Immature natural killer cell (primary cell): ENCODE results near the gene SLC25A21. TPM values are rescaled to one million over a fixed set of nuclear protein-coding genes. Genes with fewer than 3 reads are reported as not detected.
"Not testable (repeated sequence)": the region's sequence is repeated elsewhere in the genome, so short reads cannot be mapped to it uniquely, and the experiment has no call there.

ENCODE experiments used
- DNase-seq, 3 donors: peaks; one replicate each; pipeline ENCODE4 v3.0.0; 2022; ENCODE audit warnings: mixed read lengths in 1 of 3
- H3K27ac Mint-ChIP-seq, 6 donors: one replicate each; pipeline ENCODE4 v1.8.0; 2020; ENCODE audit warnings: mixed read lengths in 6 of 6, mild to moderate bottlenecking in 5 of 6, inconsistent platforms in 4 of 6, moderate library complexity in 3 of 6
- H3K27me3 Mint-ChIP-seq, 3 donors: one replicate each; pipeline ENCODE4 v1.8.0; 2020 to 2021; ENCODE audit warnings: low read depth in 3 of 3, mild to moderate bottlenecking in 3 of 3, mixed read lengths in 3 of 3, moderate library complexity in 3 of 3, inconsistent platforms in 1 of 3
- H3K36me3 Mint-ChIP-seq, 3 donors: one replicate each; pipeline ENCODE4 v1.8.0; 2020; ENCODE audit warnings: mixed read lengths in 3 of 3, inconsistent platforms in 2 of 3, mild to moderate bottlenecking in 2 of 3
- H3K4me1 Mint-ChIP-seq, 2 donors: one replicate each; pipeline ENCODE4 v1.8.0; 2020; ENCODE audit warnings: inconsistent platforms in 2 of 2, mild to moderate bottlenecking in 2 of 2, mixed read lengths in 2 of 2, moderate library complexity in 1 of 2
- H3K4me3 Mint-ChIP-seq, 5 donors: one replicate each; pipeline ENCODE4 v1.8.0; 2020; ENCODE audit warnings: mild to moderate bottlenecking in 5 of 5, mixed read lengths in 5 of 5, inconsistent platforms in 3 of 5, moderate library complexity in 3 of 5
- H3K9me3 Mint-ChIP-seq, 6 donors: one replicate each; pipeline ENCODE4 v1.8.0; 2020; ENCODE audit warnings: mild to moderate bottlenecking in 6 of 6, mixed read lengths in 6 of 6, inconsistent platforms in 4 of 6, moderate library complexity in 3 of 6
- polyA plus RNA-seq, 3 donors: library from polyadenylated mRNA; unstranded; fragments of 300-500 nt; fragmentation: Illumina TruSeq; gene quantifications; one replicate each; pipeline ENCODE4 v1.2.3, GENCODE V29; 2021

Gene SLC25A21
- polyA plus RNA-seq, 3 donors from 2014 or later, result not detected

DNA sequence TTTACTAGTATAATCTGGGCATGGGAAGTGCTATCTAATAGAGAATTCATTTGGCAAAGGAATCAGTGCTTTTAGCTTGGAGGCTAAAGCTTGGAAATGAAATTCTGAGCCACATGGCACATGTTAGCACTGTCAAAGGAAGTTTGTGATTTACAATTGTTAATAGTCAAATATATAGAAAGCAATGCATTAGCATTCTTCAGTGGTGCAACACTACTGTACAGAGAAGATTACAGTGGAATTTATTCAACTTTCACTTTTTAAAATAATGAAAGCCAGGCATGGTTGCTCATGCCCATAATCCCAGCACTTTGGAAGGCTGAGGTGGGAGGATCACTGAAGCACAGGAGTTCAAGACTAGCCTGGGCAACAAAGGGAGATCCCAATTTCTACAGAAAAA lies 464.8 kb downstream of the SLC25A21 start:
- Mint-ChIP-seq H3K4me1 (no peaks in the 10 kb centered on the region), H3K27me3 (peaks cover 0 to 6% (median 2%) of the 10 kb centered on the region in 3 donors)

DNA sequence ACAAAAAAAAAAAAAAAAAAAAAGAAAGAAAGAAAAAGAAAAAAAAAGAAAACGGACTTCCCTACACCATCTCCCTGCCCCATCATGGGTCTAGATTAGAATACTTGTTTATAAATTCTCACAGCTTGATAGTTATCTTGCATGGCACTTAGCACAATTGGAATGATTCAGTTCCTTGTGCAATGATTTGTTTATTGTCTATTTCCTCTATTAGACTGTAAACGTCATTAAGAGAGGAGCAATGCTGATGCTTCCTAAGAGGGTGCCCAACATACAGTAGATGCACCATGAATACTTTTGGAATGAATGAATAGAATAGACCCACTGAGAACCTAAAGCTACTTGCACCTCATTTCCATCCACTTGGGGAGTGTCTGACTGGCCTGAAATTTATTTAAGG lies 469.9 kb downstream of the SLC25A21 start:
- Mint-ChIP-seq H3K27me3 (peaks cover 2 to 7% (median 3%) of the 10 kb centered on the region in 3 donors), H3K36me3 (peaks cover 0 to 3% (median 0%) of the 10 kb centered on the region in 3 donors), H3K27ac (no peak overlapping the region), H3K9me3 (peaks cover 3 to 17% (median 8%) of the 10 kb centered on the region in 6 donors), H3K4me3 (no peak overlapping the region), H3K4me1 (no peaks in the 10 kb centered on the region)
- no peak for DNase-seq

More for the DNA sequence above, 464.8 kb downstream of the SLC25A21 start:
- no peak overlapping the region for H3K27ac Mint-ChIP-seq
- peaks cover 0 to 8% (median 3%) of the 10 kb centered on the region in 6 donors for H3K9me3 Mint-ChIP-seq
- DNase-seq, result no peak
- H3K4me3 Mint-ChIP-seq, result no peak overlapping the region
- H3K36me3 Mint-ChIP-seq, result no peaks in the 10 kb centered on the region

GRCh38 chr14:36701132-36701531 lies 471.3 kb downstream of the SLC25A21 start:
- Mint-ChIP-seq H3K36me3 (peaks cover 0 to 3% (median 0%) of the 10 kb centered on the region in 3 donors), H3K4me1 (no peaks in the 10 kb centered on the region), H3K27ac (no peak overlapping the region), H3K27me3 (peaks cover 3 to 7% (median 6%) of the 10 kb centered on the region in 3 donors), H3K4me3 (no peak overlapping the region), H3K9me3 (peaks cover 5 to 22% (median 14%) of the 10 kb centered on the region in 6 donors)
- DNase-seq, result no peak

- DNase-seq, result no peak
- Mint-ChIP-seq H3K4me1 (no peaks in the 10 kb centered on the region), H3K9me3 (peaks cover 5 to 20% (median 14%) of the 10 kb centered on the region in 6 donors), H3K36me3 (peaks cover 0 to 3% (median 0%) of the 10 kb centered on the region in 3 donors), H3K4me3 (no peak overlapping the region), H3K27me3 (peaks cover 3 to 7% (median 6%) of the 10 kb centered on the region in 3 donors), H3K27ac (no peak overlapping the region)
Observed at GRCh38 chr14:36700651-36701050, 471.8 kb downstream of the SLC25A21 start.

- not testable (repeated sequence) for H3K27me3 Mint-ChIP-seq, H3K36me3 Mint-ChIP-seq, H3K27ac Mint-ChIP-seq, H3K4me3 Mint-ChIP-seq, H3K4me1 Mint-ChIP-seq, DNase-seq
- peaks cover 6 to 23% (median 14%) of the 10 kb centered on the region in 6 donors for H3K9me3 Mint-ChIP-seq
Observed at GRCh38 chr14:36699420-36699819, 473.0 kb downstream of the SLC25A21 start.

DNA sequence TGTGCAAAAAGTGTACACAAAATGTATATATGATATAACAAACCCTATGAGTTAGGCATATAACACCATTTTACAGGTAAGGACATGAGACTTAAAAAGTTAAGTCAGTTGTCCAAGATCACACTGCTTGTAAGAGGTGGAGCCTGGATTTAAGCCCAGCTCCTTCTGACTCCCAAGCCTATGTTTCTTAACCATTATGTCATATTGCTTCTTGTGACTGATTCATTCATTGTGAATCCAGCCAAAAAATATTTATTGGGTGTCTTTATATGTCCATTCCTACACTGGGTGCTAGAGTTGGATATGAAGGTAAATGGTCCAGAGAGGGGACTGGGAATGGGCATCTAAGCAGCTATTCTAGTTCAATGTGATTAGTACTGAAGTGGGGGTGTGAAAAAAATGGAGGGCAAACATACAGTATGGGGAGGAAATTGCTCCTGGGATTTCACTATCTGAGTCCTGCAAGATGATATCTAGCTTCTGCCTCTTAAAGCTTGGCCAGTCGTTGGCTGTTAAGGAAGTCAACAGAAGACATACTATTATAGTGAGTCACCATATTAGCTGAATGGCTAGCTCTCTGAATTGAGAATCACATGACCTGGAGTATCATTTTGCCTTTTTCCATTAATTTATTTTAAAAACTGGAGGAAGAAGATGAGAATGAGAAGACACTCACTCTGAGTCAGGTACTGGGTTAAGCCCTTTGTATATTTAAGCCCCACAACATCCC lies 481.9 kb downstream of the SLC25A21 start:
- Mint-ChIP-seq H3K27me3 (peaks cover 0 to 1% (median 0%) of the 10 kb centered on the region in 3 donors), H3K9me3 (peaks cover 2 to 14% (median 5%) of the 10 kb centered on the region in 6 donors), H3K4me3 (no peak overlapping the region), H3K27ac (no peak overlapping the region), H3K4me1 (no peaks in the 10 kb centered on the region), H3K36me3 (no peaks in the 10 kb centered on the region)
- no peak for DNase-seq

- no peak overlapping the region for H3K4me3 Mint-ChIP-seq
Observed at GRCh38 chr14:36684946-36685345, 487.5 kb downstream of the SLC25A21 start.

DNA sequence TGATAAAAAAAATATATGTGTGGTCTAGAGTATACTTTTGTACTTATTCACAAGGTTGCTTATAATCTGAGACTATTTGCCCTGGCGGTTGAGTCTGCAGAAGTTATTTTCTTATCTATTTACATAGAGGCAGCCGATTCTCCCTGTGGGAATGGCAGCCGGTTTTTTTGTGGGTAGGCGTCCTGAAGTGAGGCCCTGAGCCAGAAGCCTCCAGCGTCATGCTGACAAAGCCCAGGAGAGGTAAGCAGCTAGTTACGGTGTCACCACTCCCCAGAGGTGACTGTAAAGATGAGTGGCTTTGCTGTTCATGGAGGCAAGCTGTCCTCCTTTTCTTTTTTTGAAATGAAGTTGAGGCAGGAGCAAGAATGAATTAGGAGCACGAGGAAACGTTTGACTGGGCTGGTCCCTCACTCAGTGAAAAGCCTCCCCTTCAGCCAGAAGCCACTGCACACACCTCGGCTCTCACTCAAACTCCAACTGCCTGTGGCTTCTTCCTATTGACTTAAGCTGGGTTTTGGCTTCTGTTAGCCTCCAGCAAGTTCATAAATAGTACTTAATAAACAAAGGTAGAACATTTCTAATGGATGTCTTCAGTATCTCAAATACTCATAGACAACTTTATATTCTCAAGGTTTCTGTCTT lies 489.2 kb downstream of the SLC25A21 start:
- H3K36me3 Mint-ChIP-seq, result no peaks in the 10 kb centered on the region
- peaks cover 2 to 13% (median 6%) of the 10 kb centered on the region in 6 donors for H3K9me3 Mint-ChIP-seq
- H3K4me1 Mint-ChIP-seq, result no peaks in the 10 kb centered on the region
- H3K27me3 Mint-ChIP-seq, result no peaks in the 10 kb centered on the region
- no peak for DNase-seq
- no peak overlapping the region for H3K27ac Mint-ChIP-seq
- H3K4me3 Mint-ChIP-seq, result no peak overlapping the region

More at GRCh38 chr14:36684946-36685345, 487.5 kb downstream of the SLC25A21 start:
- no peak overlapping the region for H3K27ac Mint-ChIP-seq
- H3K36me3 Mint-ChIP-seq, result no peaks in the 10 kb centered on the region
- DNase-seq, result no peak
- H3K4me1 Mint-ChIP-seq, result no peaks in the 10 kb centered on the region
- H3K27me3 Mint-ChIP-seq, result no peaks in the 10 kb centered on the region
- peaks cover 2 to 13% (median 6%) of the 10 kb centered on the region in 6 donors for H3K9me3 Mint-ChIP-seq

- no peak for DNase-seq
- no peaks in the 10 kb centered on the region for H3K36me3 Mint-ChIP-seq
- no peaks in the 10 kb centered on the region for H3K4me1 Mint-ChIP-seq
- H3K4me3 Mint-ChIP-seq, result no peak overlapping the region
- H3K27ac Mint-ChIP-seq, result no peak overlapping the region
- H3K9me3 Mint-ChIP-seq, result peaks cover 0 to 21% (median 6%) of the 10 kb centered on the region in 6 donors
- H3K27me3 Mint-ChIP-seq, result peaks cover 0 to 2% (median 0%) of the 10 kb centered on the region in 3 donors
Observed at GRCh38 chr14:36682338-36682737, 490.1 kb downstream of the SLC25A21 start.

GRCh38 chr14:36676236-36676635 lies 496.2 kb downstream of the SLC25A21 start:
- Mint-ChIP-seq H3K4me1 (no peaks in the 10 kb centered on the region), H3K27ac (no peak overlapping the region), H3K27me3 (peaks cover 0 to 6% (median 0%) of the 10 kb centered on the region in 3 donors), H3K4me3 (no peak overlapping the region), H3K36me3 (no peaks in the 10 kb centered on the region), H3K9me3 (peaks cover 3 to 34% (median 8%) of the 10 kb centered on the region in 6 donors)
- DNase-seq, result no peak

DNA sequence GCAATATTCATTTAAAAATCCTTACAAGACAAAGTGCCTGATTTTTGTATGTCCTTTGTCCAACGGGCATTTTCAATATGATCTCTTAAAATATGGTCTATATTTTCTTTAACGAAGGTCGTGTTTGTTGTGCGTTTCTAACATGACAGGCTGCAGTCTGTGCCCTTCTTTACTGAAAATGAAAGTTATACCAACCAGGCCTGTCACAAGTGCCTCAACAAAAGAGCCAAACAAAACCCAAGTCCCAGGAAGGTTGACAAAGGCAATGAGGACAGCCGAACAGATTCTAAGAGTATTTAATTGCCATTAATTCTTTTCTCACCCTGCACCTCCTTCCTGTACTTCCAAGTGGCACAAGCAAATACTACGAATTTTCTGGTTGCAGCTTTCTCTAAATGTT lies 496.8 kb downstream of the SLC25A21 start:
- H3K4me1 Mint-ChIP-seq, result no peaks in the 10 kb centered on the region
- no peak overlapping the region for H3K4me3 Mint-ChIP-seq
- DNase-seq, result no peak
- H3K36me3 Mint-ChIP-seq, result no peaks in the 10 kb centered on the region
- no peak overlapping the region for H3K27ac Mint-ChIP-seq
- H3K27me3 Mint-ChIP-seq, result peaks cover 0 to 6% (median 2%) of the 10 kb centered on the region in 3 donors
- peaks cover 3 to 33% (median 8%) of the 10 kb centered on the region in 6 donors for H3K9me3 Mint-ChIP-seq

GRCh38 chr14:36674659-36675058 lies 497.7 kb downstream of the SLC25A21 start:
- Mint-ChIP-seq H3K4me3 (no peak overlapping the region), H3K36me3 (no peaks in the 10 kb centered on the region), H3K27ac (no peak overlapping the region), H3K4me1 (no peaks in the 10 kb centered on the region), H3K9me3 (peaks cover 3 to 29% (median 8%) of the 10 kb centered on the region in 6 donors), H3K27me3 (peaks cover 0 to 6% (median 2%) of the 10 kb centered on the region in 3 donors)
- DNase-seq, result no peak

DNA sequence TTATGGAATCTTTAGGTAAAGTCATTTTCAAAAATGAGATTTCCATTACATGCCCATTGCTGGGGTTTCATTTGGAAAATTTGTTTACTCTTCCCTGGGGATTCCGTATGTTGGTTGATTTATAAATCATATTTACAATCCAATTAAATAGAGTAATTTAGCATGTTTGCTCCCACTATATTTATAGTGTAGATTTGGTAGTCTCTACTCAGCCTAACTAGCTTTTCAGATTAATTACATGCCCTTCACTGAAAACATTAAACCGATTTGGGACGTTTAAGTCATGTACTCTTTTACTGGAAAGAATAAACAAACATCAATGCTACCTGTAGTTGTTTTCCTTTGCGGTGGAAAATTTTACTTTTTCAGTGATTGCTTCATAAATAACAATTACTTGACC lies 500.3 kb downstream of the SLC25A21 start:
- Mint-ChIP-seq H3K36me3 (peaks cover 0 to 4% (median 0%) of the 10 kb centered on the region in 3 donors), H3K9me3 (peaks cover 3 to 26% (median 8%) of the 10 kb centered on the region in 6 donors), H3K27ac (no peak overlapping the region), H3K4me1 (no peaks in the 10 kb centered on the region), H3K27me3 (peaks cover 2 to 6% (median 2%) of the 10 kb centered on the region in 3 donors), H3K4me3 (no peak overlapping the region)
- no peak for DNase-seq

DNA sequence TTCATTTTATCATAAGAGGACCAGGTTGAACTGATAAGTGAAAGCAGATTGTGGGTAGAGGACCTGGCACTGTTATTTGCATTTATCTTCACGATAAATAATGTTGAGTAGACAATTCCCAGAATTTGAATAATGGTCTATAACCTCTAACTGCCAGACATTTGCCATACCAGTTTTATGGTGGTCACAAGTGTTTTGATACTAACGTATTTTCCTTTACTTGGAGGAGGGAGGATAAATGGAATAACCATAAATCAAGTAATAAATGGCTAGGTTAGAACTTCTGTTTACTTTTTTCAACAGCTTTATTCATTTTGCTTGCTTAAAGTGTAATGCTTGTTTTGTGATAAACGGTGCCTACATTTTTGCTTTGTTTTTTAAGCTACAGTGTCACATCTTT lies 501.3 kb downstream of the SLC25A21 start:
- Mint-ChIP-seq H3K4me1 (no peaks in the 10 kb centered on the region), H3K9me3 (peaks cover 2 to 25% (median 7%) of the 10 kb centered on the region in 6 donors), H3K27me3 (peaks cover 2 to 7% (median 2%) of the 10 kb centered on the region in 3 donors), H3K36me3 (peaks cover 0 to 4% (median 0%) of the 10 kb centered on the region in 3 donors), H3K27ac (no peak overlapping the region), H3K4me3 (no peak overlapping the region)
- DNase-seq, result no peak
